Glutamatergic neuron (in vitro differentiated cells): Measurements from ENCODE around the gene PLBD2. TPM values are rescaled to one million over a fixed set of nuclear protein-coding genes. Genes with fewer than 3 reads are reported as not detected.

Source experiments
- DNase-seq: peaks from one replicate; pipeline ENCODE4 v3.0.0; 2022
- H3K27ac Mint-ChIP-seq: one replicate; pipeline ENCODE4 v1.8.0; 2020; ENCODE audit warnings: mild to moderate bottlenecking, mixed read lengths, inconsistent platforms; ENCODE audit not compliant: unreplicated experiment
- H3K27me3 Mint-ChIP-seq: one replicate; pipeline ENCODE4 v1.8.0; 2020; ENCODE audit warnings: mild to moderate bottlenecking, moderate library complexity, mixed read lengths, inconsistent platforms; ENCODE audit not compliant: unreplicated experiment
- H3K36me3 Mint-ChIP-seq: one replicate; pipeline ENCODE4 v1.8.0; 2020; ENCODE audit warnings: mild to moderate bottlenecking, mixed read lengths, inconsistent platforms; ENCODE audit not compliant: unreplicated experiment
- H3K4me1 Mint-ChIP-seq: one replicate; pipeline ENCODE4 v1.8.0; 2020; ENCODE audit warnings: mild to moderate bottlenecking, low read depth, mixed read lengths, inconsistent platforms; ENCODE audit not compliant: unreplicated experiment
- H3K4me3 Mint-ChIP-seq: one replicate; pipeline ENCODE4 v1.8.0; 2020; ENCODE audit warnings: mild to moderate bottlenecking, mixed read lengths, inconsistent platforms; ENCODE audit not compliant: unreplicated experiment
- H3K9me3 Mint-ChIP-seq: one replicate; pipeline ENCODE4 v1.8.0; 2020; ENCODE audit warnings: mild to moderate bottlenecking, moderate library complexity, mixed read lengths, inconsistent platforms; ENCODE audit not compliant: unreplicated experiment
- total RNA-seq: library from RNA; stranded (reverse); fragmentation: NEBNext Ultra II Directional; extraction: Animal tissue kit (Norgen Biotek cat#: 25700); gene quantifications from one replicate; pipeline ENCODE4 v1.2.1, GENCODE V29; 2021; ENCODE audit not compliant: unreplicated experiment
- TF ChIP-seq, protein P1 (sequence below): fragments of 200-600 bp; sonication (generic); IDR thresholded peaks from one replicate; pipeline ENCODE4 v1.5.0; 2021; ENCODE audit not compliant: partially characterized antibody, unreplicated experiment

PLBD2 gene
- total RNA-seq, 1 donor from 2014 or later: 85.7 TPM

GRCh38 chr12:113317122-113317521 is 41.3 kb upstream of the PLBD2 start:
- no peak overlapping the region for H3K4me3 Mint-ChIP-seq
- H3K36me3 Mint-ChIP-seq: peaks cover 10% of the 10 kb centered on the region
- no peak overlapping the region for H3K27ac Mint-ChIP-seq
- DNase-seq: no peak
- TF ChIP-seq, protein P1, sequence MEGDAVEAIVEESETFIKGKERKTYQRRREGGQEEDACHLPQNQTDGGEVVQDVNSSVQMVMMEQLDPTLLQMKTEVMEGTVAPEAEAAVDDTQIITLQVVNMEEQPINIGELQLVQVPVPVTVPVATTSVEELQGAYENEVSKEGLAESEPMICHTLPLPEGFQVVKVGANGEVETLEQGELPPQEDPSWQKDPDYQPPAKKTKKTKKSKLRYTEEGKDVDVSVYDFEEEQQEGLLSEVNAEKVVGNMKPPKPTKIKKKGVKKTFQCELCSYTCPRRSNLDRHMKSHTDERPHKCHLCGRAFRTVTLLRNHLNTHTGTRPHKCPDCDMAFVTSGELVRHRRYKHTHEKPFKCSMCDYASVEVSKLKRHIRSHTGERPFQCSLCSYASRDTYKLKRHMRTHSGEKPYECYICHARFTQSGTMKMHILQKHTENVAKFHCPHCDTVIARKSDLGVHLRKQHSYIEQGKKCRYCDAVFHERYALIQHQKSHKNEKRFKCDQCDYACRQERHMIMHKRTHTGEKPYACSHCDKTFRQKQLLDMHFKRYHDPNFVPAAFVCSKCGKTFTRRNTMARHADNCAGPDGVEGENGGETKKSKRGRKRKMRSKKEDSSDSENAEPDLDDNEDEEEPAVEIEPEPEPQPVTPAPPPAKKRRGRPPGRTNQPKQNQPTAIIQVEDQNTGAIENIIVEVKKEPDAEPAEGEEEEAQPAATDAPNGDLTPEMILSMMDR: no peak
- peaks cover 4% of the 10 kb centered on the region for H3K27me3 Mint-ChIP-seq
- H3K9me3 Mint-ChIP-seq: peaks cover 4% of the 10 kb centered on the region
- H3K4me1 Mint-ChIP-seq: peaks cover 2% of the 10 kb centered on the region

DNA sequence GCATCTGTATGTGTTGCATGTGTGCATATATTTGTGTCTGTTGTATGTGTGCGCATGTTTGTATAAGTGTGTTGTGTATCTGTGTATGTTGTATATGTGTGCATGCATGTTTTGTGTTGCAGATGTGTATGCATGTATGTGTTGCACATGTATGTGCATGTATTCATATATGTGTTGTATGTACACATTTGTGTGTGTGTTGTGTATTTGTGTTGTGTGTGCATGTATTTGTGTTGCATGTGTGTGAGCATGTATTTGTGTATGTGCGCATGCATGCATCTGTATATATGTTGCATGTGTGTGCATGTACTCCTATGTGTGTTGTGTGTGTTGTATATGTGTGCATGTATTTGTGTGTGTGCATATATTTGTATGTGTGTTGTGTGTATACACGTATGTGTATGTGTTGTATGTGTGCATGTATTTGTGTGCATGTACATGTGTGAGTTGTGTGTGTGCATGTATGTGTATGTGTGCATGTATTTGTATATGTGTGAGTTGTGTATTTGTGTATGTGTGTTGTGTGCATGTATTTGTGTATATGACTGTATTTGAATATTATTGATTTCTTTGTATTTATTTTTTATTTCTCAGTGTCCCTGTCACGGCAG is 40.2 kb upstream of the PLBD2 start:
- TF ChIP-seq, protein P1: no peak
- H3K27ac Mint-ChIP-seq: peak overlapping the region; percentile 48

GRCh38 chr12:113318900-113319628 is 39.3 kb upstream of the PLBD2 start:
- H3K9me3 Mint-ChIP-seq: peaks cover 4% of the 10 kb centered on the region
- H3K27ac Mint-ChIP-seq: no peak overlapping the region
- H3K27me3 Mint-ChIP-seq: peaks cover 4% of the 10 kb centered on the region
- no peak overlapping the region for H3K4me3 Mint-ChIP-seq
- DNase-seq: no peak
- peaks cover 2% of the 10 kb centered on the region for H3K4me1 Mint-ChIP-seq
- H3K36me3 Mint-ChIP-seq: peaks cover 10% of the 10 kb centered on the region
- TF ChIP-seq, protein P1: no peak

More for the DNA sequence above, 40.2 kb upstream of the PLBD2 start:
- Mint-ChIP-seq H3K4me3 (no peak overlapping the region), H3K4me1 (peaks cover 2% of the 10 kb centered on the region), H3K27me3 (peaks cover 4% of the 10 kb centered on the region), H3K36me3 (peaks cover 10% of the 10 kb centered on the region), H3K9me3 (peaks cover 4% of the 10 kb centered on the region)
- DNase-seq: no peak

GRCh38 chr12:113320401-113320800 is 38.0 kb upstream of the PLBD2 start:
- no peak overlapping the region for H3K27ac Mint-ChIP-seq
- no peak for DNase-seq
- H3K4me1 Mint-ChIP-seq: no peaks in the 10 kb centered on the region
- TF ChIP-seq, protein P1: no peak
- H3K4me3 Mint-ChIP-seq: no peak overlapping the region
- peaks cover 2% of the 10 kb centered on the region for H3K27me3 Mint-ChIP-seq
- H3K36me3 Mint-ChIP-seq: peaks cover 10% of the 10 kb centered on the region
- peaks cover 4% of the 10 kb centered on the region for H3K9me3 Mint-ChIP-seq

GRCh38 chr12:113322343-113322742 is 36.0 kb upstream of the PLBD2 start:
- H3K36me3 Mint-ChIP-seq: peaks cover 10% of the 10 kb centered on the region
- H3K27ac Mint-ChIP-seq: no peak overlapping the region
- H3K9me3 Mint-ChIP-seq: peaks cover 4% of the 10 kb centered on the region
- no peak overlapping the region for H3K4me3 Mint-ChIP-seq
- peaks cover 2% of the 10 kb centered on the region for H3K27me3 Mint-ChIP-seq
- TF ChIP-seq, protein P1: no peak
- no peaks in the 10 kb centered on the region for H3K4me1 Mint-ChIP-seq
- no peak for DNase-seq
